ENCODE data around the gene SPATA33. TPM values are rescaled to one million over a fixed set of nuclear protein-coding genes. Genes with fewer than 3 reads are reported as not detected.

The SPATA33 gene
- 3.6 and 4.3 TPM in 2 replicates for total RNA-seq

GRCh38 chr16:89657442-89658220, at the start of gene SPATA33, which contains the start of gene CHMP1A:
Gene SPATA33, plus strand, starts transcription at chr16:89657836. Its CDS starts 76 bp downstream, at chr16:89657912.
Gene CHMP1A, minus strand, starts transcription at chr16:89657708. Its CDS starts 120 bp downstream, at chr16:89657588.

DNA sequence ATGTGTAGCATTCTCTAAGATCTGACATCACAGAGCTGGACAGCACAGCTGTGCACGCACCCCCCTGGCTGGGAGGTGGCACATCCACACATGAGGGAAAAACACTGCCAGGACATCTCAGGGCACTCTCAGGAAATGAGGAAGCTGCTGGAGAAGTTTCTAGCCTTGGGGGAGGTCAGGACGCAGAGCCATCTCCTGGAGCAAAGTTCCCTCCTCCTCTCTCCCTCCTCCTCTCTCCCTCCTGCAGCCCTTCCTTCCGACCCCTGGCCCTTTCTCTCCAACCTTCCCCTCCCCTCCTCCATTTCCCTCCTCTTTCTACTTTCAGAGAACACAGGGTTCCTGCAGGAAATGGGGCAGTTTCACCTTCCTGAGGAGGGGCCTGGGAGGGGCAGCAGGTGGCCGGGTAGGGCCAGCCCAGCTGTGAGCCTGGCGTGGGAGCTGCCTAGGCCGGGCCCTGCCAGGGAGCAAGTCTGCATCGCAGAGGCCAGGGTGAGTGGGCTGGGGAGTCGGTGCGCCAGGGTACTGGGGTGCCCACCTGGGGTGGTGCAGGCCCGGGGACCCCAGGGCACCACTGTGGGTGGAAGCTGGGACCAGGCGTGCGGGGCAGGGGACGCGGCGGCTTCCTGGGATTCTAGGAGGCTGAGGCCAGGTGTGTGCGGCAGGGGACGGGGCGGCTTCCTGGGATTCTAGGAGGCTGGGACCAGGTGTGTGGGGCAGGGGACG, 44.2 kb upstream of the SPATA33 start, which contains the start of gene DPEP1:
TSS of gene DPEP1 (plus strand) at position 412 of the 723 bp plus-strand sequence. CDS start 16,769 bp downstream, outside the sequence.

GRCh38 chr16:89686520-89687091, 29.0 kb downstream of the SPATA33 start, which contains the start of gene CDK10:
Gene CDK10, plus strand, starts transcription at chr16:89686689. Its CDS starts 22 bp downstream, at chr16:89686711.

GRCh38 chr16:89701425-89702406, 44.1 kb downstream of the SPATA33 start, which contains the start of gene SPATA2L:
Gene SPATA2L, minus strand, starts transcription at chr16:89701705. Its CDS starts 473 bp downstream, at chr16:89701232.

Other genes starting within 250 kb of the SPATA33 start
- gene ANKRD11, start 167.3 kb upstream of the SPATA33 start, total RNA-seq = 48.4 and 69.1 TPM in 2 replicates
- 104 and 111 TPM in 2 replicates for gene SPG7, start 149.4 kb upstream of the SPATA33 start, total RNA-seq
- 2,619 and 3,285 TPM in 2 replicates for gene RPL13, start 97.2 kb upstream of the SPATA33 start, total RNA-seq
- gene CPNE7, start 82.1 kb upstream of the SPATA33 start, total RNA-seq = 0.43 and 2.4 TPM in 2 replicates
- not detected in 2 replicates for gene DPEP1, start 44.2 kb upstream of the SPATA33 start, total RNA-seq
- gene CHMP1A, start 128 bp upstream of the SPATA33 start, total RNA-seq = 124 and 146 TPM in 2 replicates
- 37.3 and 48.9 TPM in 2 replicates for gene CDK10, start 28.9 kb downstream of the SPATA33 start, total RNA-seq
- gene SPATA2L, start 43.9 kb downstream of the SPATA33 start, total RNA-seq = 6.3 and 10.7 TPM in 2 replicates
- 9.8 and 10.2 TPM in 2 replicates for gene VPS9D1, start 63.1 kb downstream of the SPATA33 start, total RNA-seq
- gene ZNF276, start 63.7 kb downstream of the SPATA33 start, total RNA-seq = 14.7 and 18.8 TPM in 2 replicates
- gene FANCA, start 158.8 kb downstream of the SPATA33 start, total RNA-seq = 9.4 and 11.0 TPM in 2 replicates
- 6.1 and 10.2 TPM in 2 replicates for gene SPIRE2, start 170.6 kb downstream of the SPATA33 start, total RNA-seq
- 254 and 342 TPM in 2 replicates for gene TCF25, start 215.8 kb downstream of the SPATA33 start, total RNA-seq

Measured in placental epithelial cell (primary cell).